VCaP (cell line): Measurements from ENCODE around the gene NKX6-1.
A peak's percentile ranks its signal among the peaks of the same experiment; 100 is the strongest.

Experiments
- H3K27ac ChIP-seq: fragments of 450-650 bp; 2 replicates; pipeline ENCODE4 v1.5.1; 2017
- CTCF ChIP-seq: fragments of 450-650 bp; conservative IDR thresholded peaks from 2 replicates; pipeline ENCODE4 v1.5.1; 2017; ENCODE audit warnings: mild to moderate bottlenecking, moderate library complexity

The NKX6-1 gene

GRCh38 chr4:84477738-84478137 lies 21.4 kb downstream of the NKX6-1 start:
- no peak overlapping the region for H3K27ac ChIP-seq
- TF ChIP-seq CTCF = no peak

- TF ChIP-seq CTCF = no peak
These were observed 25.0 kb downstream of the NKX6-1 start for GRCh38 chr4:84474107-84474506.

GRCh38 chr4:84472154-84472553 lies 26.9 kb downstream of the NKX6-1 start:
- H3K27ac ChIP-seq = no peak overlapping the region
- no peak for TF ChIP-seq CTCF

More at GRCh38 chr4:84474107-84474506, 25.0 kb downstream of the NKX6-1 start:
- peak overlapping the region; percentile 31; the same call in 1 of the 2 replicates for H3K27ac ChIP-seq

GRCh38 chr4:84470204-84470785 lies 28.8 kb downstream of the NKX6-1 start:
- H3K27ac ChIP-seq = no peak overlapping the region
- TF ChIP-seq CTCF = no peak

- no peak overlapping the region for H3K27ac ChIP-seq
- no peak for TF ChIP-seq CTCF
These were observed 31.5 kb downstream of the NKX6-1 start for GRCh38 chr4:84467601-84468000.

GRCh38 chr4:84459783-84460182 lies 39.3 kb downstream of the NKX6-1 start:
- H3K27ac ChIP-seq = no peak overlapping the region
- no peak for TF ChIP-seq CTCF

GRCh38 chr4:84456157-84456556 lies 42.9 kb downstream of the NKX6-1 start:
- TF ChIP-seq CTCF = no peak
- no peak overlapping the region for H3K27ac ChIP-seq
